Measurements from ENCODE around the gene FRMD4A.
A peak's percentile ranks its signal among the peaks of the same experiment; 100 is the strongest.

The FRMD4A gene

DNA sequence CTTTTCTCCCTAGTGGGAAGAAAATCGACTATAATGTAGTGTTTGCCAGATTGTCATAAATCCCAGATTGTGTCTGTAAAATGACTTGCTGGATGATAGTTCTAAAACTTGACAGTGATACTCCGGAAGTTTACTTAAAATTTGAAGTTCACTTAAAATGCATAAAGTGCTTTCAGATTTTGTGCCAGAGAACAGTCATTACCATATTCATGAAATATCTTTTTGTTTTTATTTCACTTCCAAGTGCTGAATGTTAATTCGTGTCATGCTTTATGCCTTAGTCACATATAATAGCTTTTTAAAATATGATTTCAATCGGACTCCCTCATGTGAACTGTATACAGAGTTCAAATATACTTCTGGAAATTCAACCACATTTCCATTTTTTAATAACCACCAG, 713.6 kb downstream of the FRMD4A start:
- FAIRE-seq = no peak
- no peak for DNase-seq (ENCODE audit: insufficient read length, low spot score)

DNA sequence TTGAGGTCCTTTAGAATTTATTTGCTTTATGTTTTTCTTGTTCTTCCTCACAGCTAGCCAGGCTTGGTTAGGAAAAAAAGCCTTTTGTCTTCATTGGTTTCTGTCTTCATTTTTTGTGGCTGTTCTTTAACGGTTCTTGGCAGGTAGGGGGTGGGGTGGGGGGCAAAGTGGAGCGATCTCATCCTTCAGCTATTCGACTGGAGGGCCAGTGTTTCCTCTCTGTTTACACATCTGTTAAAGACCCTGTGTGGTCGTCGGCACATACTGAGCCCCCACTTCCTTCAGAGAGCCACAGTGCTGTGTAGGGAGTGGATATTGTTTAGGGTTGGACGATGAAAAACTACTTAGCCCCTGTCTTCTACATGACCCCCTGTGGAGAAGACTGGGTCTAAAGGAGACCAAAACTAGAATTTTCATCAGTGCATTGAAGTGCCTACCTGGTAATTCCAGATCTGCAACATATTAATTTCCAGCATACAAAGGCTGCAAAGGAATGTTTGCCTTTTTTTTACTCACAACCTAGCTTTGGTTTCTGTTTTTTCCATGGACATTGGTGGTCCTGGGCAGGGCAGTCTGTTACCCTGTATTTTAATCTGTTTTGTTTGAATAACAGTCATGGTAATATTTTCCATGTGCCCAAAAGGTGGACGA, 714.9 kb downstream of the FRMD4A start:
- FAIRE-seq (no peak), DNase-seq (ENCODE audit: insufficient read length, low spot score) (no peak)

GRCh38 chr10:13614530-13615332, 716.0 kb downstream of the FRMD4A start:
- DNase-seq (ENCODE audit: insufficient read length, low spot score) = no peak
- peak; percentile 23 for FAIRE-seq

- FAIRE-seq (peak; percentile 63), DNase-seq (ENCODE audit: insufficient read length, low spot score) (no peak)
Observed at GRCh38 chr10:13613519-13613918, 717.2 kb downstream of the FRMD4A start.

DNA sequence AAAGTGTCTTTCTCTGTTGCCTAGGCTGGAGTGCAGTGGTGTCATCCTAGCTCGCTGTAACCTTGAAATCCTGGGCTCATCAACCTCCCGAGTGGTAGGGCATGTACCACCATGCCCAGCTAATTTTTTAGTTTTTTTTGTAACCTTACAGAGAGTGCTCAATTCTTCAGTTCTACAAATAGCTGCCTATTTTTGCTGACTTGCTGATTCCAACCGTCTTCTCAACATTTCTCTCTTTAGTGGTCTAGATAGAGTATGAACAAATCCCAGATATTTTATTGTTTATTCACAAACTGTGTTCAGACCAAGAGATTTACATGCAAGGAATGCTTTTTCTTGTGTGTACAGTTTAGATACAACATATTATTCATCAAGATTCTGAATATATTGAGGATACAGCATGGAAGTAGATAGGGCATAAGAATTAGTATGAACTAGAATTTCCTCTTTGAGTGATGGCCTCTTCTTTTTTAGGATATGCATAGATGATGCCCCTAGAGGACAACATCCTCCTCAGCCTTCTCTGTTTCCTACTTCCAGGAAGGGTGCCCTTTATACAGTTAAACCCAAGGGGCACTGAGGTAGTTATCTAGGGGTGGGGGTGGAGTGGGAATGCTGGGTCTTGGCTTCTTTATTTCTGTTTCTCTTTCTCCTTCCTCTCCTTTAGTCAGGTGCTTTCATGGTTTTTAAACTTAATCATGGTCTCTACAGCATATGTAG, 717.9 kb downstream of the FRMD4A start:
- DNase-seq (ENCODE audit: insufficient read length, low spot score) = no peak
- no peak for FAIRE-seq

GRCh38 chr10:13608246-13608853, 722.4 kb downstream of the FRMD4A start:
- FAIRE-seq = no peak
- no peak for DNase-seq (ENCODE audit: insufficient read length, low spot score)

GRCh38 chr10:13604357-13605040, 726.2 kb downstream of the FRMD4A start:
- DNase-seq (ENCODE audit: insufficient read length, low spot score) (no peak), FAIRE-seq (no peak)

DNA sequence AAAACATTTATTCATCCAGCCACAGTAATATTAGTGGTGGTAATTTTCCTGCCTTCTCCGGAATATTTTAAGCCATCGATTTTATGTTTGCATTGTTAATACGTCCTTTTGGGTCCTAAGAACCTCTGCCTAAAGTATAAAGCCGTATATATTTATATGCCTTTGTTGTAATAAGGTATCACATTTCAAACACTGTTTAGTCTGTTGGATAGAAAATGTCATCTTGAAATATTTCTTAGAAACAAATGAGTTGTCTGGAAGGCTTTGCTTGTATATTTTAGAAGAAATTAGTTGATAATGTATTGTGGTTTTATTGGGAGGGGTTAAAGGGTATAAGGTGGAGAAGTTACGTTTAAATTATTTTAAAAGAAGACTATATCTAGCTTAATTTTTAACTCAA, 732.8 kb downstream of the FRMD4A start:
- DNase-seq (ENCODE audit: insufficient read length, low spot score) (no peak), FAIRE-seq (no peak)

DNA sequence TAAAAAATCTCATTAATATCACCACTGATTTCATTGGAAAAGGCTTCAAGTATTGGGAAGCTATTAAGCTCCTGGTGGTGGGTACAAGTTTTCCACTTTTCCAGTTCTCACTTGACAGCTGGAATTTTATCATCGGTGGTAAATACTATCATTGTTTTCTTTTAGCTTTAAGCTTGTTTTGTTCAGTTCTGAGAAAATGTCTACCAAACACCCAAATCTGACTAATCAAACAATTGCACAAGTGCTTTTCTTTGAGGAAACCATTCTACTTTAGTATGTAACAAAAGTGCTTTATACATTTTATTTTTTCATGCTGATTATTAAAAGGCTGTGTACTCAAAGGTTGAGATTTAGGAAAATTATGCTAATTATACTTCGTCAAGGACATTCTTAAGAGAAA, 736.1 kb downstream of the FRMD4A start:
- DNase-seq (ENCODE audit: insufficient read length, low spot score) = no peak
- no peak for FAIRE-seq
